ENCODE data around the gene DNLZ. TPM values are rescaled to one million over a fixed set of nuclear protein-coding genes. Genes with fewer than 3 reads are reported as not detected.
A peak's percentile ranks its signal among the peaks of the same experiment; 100 is the strongest.

The DNLZ gene
- total and polyA plus RNA-seq, 2 of the 4 experiments (the other 2 are of a cell fraction): 2.0 to 11.4 TPM

DNA sequence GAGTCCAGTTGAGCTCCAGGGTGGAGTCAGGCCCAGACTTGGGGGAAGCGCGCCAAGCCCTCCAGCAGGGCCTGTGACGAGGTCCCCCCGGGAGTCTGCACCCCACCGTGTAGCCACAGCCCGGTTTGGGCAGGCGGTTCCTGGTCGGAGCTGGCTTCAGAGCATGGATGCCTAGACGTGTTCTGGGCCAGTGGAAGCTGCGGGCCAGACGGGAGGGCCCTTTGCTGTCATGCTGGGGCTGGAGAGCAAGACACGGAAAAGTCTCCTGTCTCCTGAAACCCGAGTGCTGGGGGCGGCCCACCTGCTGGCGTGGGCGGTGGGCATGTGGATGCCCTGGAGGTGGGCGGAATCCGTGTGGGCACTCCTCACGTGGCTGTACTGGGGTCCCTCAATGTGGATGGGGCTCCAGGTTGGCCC lies 34.3 kb downstream of the DNLZ start:
- Histone ChIP-seq H3K56ac (ENCODE audit: extremely low read depth, insufficient read depth, low read length) (peak overlapping the region; percentile 85; the same call in 1 of the 2 replicates), H4K5ac (ENCODE audit: low read depth, low read length) (peak overlapping the region; percentile 51; the same call in 1 of the 2 replicates), H3K79me1 (ENCODE audit: low read depth in 1 of 2, low read length in 2 of 2) (peaks cover 3 to 46% of the 10 kb centered on the region in 2 experiments; a peak in 2 of 4 replicates), H3K27me3 (ENCODE audit: control insufficient read depth, insufficient read depth, low read length) (no peaks in the 10 kb centered on the region), H4K8ac (ENCODE audit: low read depth in 2 of 2, low read length in 2 of 2) (peak overlapping the region in 1 of 2 experiments; percentile 2; a peak in 1 of 4 replicates), H3K14ac (replicated peaks; ENCODE audit: low read depth, low read length) (peak overlapping the region; percentile 99), H2AFZ (replicated peaks; ENCODE audit: low read length, poor library complexity) (no peak overlapping the region), H2AK9ac (replicated peaks; ENCODE audit: low read depth, low read length, poor library complexity) (peak overlapping the region; percentile 100), H2BK5ac (ENCODE audit: low read depth, low read length, poor library complexity, severe bottlenecking) (peak overlapping the region; percentile 99), H2BK120ac (ENCODE audit: low read depth, low read length) (0 out of 2 replicates have a peak overlapping the region, but pooled peaks have one; percentile 25), H3K36me3 (ENCODE audit: control insufficient read depth, insufficient read depth, low read length) (peaks cover 23% of the 10 kb centered on the region; the same call in 1 of the 2 replicates), H3K9me1 (ENCODE audit: insufficient read depth, low read length) (peaks cover 8% of the 10 kb centered on the region), H2BK20ac (ENCODE audit: low read depth, low read length) (no peak overlapping the region), H3K4me1 (ENCODE audit: control insufficient read depth, insufficient read depth, low read length) (peaks cover 35% of the 10 kb centered on the region), H4K20me1 (ENCODE audit: insufficient read depth, low read length) (peaks cover 60% of the 10 kb centered on the region), H3K4me3 (ENCODE audit: insufficient read depth, low read depth, low read length) (peak overlapping the region; percentile 96), H3K4me2 (ENCODE audit: low read depth, low read length) (peak overlapping the region; percentile 97), H3K27ac (ENCODE audit: insufficient read depth, low read length) (peak overlapping the region; percentile 95), H3K9me3 (ENCODE audit: control insufficient read depth, insufficient read depth, low read length) (no peaks in the 10 kb centered on the region), H2BK15ac (ENCODE audit: low read depth, low read length) (no peak overlapping the region), H3K18ac (ENCODE audit: low read depth, low read length) (peak overlapping the region; percentile 81; the same call in 1 of the 2 replicates), H3K23ac (ENCODE audit: low read depth, low read length) (peak overlapping the region; percentile 97), H4K91ac (ENCODE audit: insufficient read depth, low read depth, low read length) (peak overlapping the region; percentile 36; the same call in 1 of the 2 replicates), H2AK5ac (ENCODE audit: low read depth, low read length) (peak overlapping the region; percentile 99), H3K4ac (ENCODE audit: low read depth, low read length) (peak overlapping the region; percentile 99), H3K9ac (ENCODE audit: low read depth, low read length) (peak overlapping the region; percentile 98)
- TF ChIP-seq MAZ (IDR thresholded peaks at IDR 0.05; ENCODE audit: borderline replicate concordance, low read depth, low read length) (no peak), MXI1 (IDR thresholded peaks at IDR 0.05; ENCODE audit: borderline replicate concordance, low read depth, low read length) (no peak), MAFK (IDR thresholded peaks at IDR 0.05; ENCODE audit: low read depth, low read length) (no peak), SMC3 (IDR thresholded peaks at IDR 0.05; ENCODE audit: low read depth, low read length) (no peak), CEBPB (IDR thresholded peaks at IDR 0.05; ENCODE audit: low read depth, low read length) (no peak), FOS (IDR thresholded peaks at IDR 0.05; ENCODE audit: low read depth, low read length) (no peak), CHD1 (IDR thresholded peaks at IDR 0.05; ENCODE audit: low read depth, low read length) (no peak), CTCF (conservative IDR thresholded peaks at IDR 0.05; ENCODE audit: low read depth, low read length) (no peak), RAD21 (IDR thresholded peaks at IDR 0.05; ENCODE audit: low read length) (no peak), RFX5 (IDR thresholded peaks at IDR 0.05; ENCODE audit: low read depth, low read length) (no peak), ELK1 (IDR thresholded peaks at IDR 0.05; ENCODE audit: borderline replicate concordance, low read depth, low read length) (no peak), NFE2L2 (IDR thresholded peaks at IDR 0.05; ENCODE audit: low read depth, low read length) (no peak), POLR2A (IDR thresholded peaks at IDR 0.05; ENCODE audit: low read depth, low read length) (no peak), BHLHE40 (IDR thresholded peaks at IDR 0.05; ENCODE audit: low read depth, low read length) (no peak), RCOR1 (IDR thresholded peaks at IDR 0.05; ENCODE audit: insufficient replicate concordance, low read length) (no peak)
- TF ChIP-seq, protein P1, sequence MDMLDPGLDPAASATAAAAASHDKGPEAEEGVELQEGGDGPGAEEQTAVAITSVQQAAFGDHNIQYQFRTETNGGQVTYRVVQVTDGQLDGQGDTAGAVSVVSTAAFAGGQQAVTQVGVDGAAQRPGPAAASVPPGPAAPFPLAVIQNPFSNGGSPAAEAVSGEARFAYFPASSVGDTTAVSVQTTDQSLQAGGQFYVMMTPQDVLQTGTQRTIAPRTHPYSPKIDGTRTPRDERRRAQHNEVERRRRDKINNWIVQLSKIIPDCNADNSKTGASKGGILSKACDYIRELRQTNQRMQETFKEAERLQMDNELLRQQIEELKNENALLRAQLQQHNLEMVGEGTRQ (IDR thresholded peaks at IDR 0.05; ENCODE audit: low read depth, low read length): no peak
- POLR2A ChIA-PET (ENCODE audit: unreplicated experiment): interaction anchor here (0.6 kb wide), 1 partner anchor 34 kb away, joined by 3 read pairs; no protein-coding TSS in a partner anchor
- no TSS peak for BruUV-seq (replicated peaks)
- in situ Hi-C loops (cut with MboI; ENCODE audit: low sequenced_read_pairs): no loop called here
- ATAC-seq (ENCODE audit: low read depth) (no peak), DNase-seq (no peak)
- CTCF ChIA-PET: no interaction called here
- dilution Hi-C loops (cut with HindIII; ENCODE audit: low sequenced_read_pairs, unreplicated experiment): no loop called here
- intact Hi-C loops (cut with micrococcal nuclease): loop anchor here (5.0 kb wide), 1 partner anchor 73 kb away; the partner anchor contains the start of gene SNAPC4
- WGBS, 2 experiments (ENCODE audit: extremely low coverage in 2 of 2, insufficient read length in 1 of 2): 37% methylated on average over 10 of the region's 19 CpGs; no CpG with 5 or more reads in 1 of the 2 experiments
